Neuron (in vitro differentiated cells): Measurements from ENCODE around the gene PLXNB1.

ENCODE experiments used
- H2AFZ ChIP-seq: one replicate; pipeline ENCODE4 v1.6.1; 2013; ENCODE audit warnings: low read depth, mild to moderate bottlenecking, inconsistent platforms, low read length, moderate library complexity
- H3K27me3 ChIP-seq: one replicate; pipeline ENCODE4 v1.6.1; 2013; ENCODE audit warnings: low read length; ENCODE audit not compliant: insufficient read depth
- H3K36me3 ChIP-seq: one replicate; pipeline ENCODE4 v1.6.1; 2013; ENCODE audit warnings: low read length; ENCODE audit not compliant: insufficient read depth
- H3K4me1 ChIP-seq: one replicate; pipeline ENCODE4 v1.6.1; 2013; ENCODE audit warnings: low read length; ENCODE audit not compliant: insufficient read depth
- H3K4me3 ChIP-seq: 2 replicates; pipeline ENCODE4 v1.5.1; 2013; ENCODE audit warnings: mild to moderate bottlenecking, low read length, moderate library complexity
- H3K9me3 ChIP-seq: one replicate; pipeline ENCODE4 v1.6.1; 2013; ENCODE audit warnings: low read length

The PLXNB1 gene

GRCh38 chr3:48425281-48425812, 4.5 kb downstream of the PLXNB1 start:
- Histone ChIP-seq H2AFZ (no peak overlapping the region), H3K4me1 (peaks cover 37% of the 10 kb centered on the region), H3K9me3 (no peaks in the 10 kb centered on the region), H3K27me3 (no peaks in the 10 kb centered on the region), H3K4me3 (no peak overlapping the region), H3K36me3 (peaks cover 46% of the 10 kb centered on the region)

GRCh38 chr3:48423883-48424695, 5.8 kb downstream of the PLXNB1 start:
- Histone ChIP-seq H3K36me3 (peaks cover 59% of the 10 kb centered on the region), H3K9me3 (no peaks in the 10 kb centered on the region), H3K4me3 (no peak overlapping the region), H2AFZ (no peak overlapping the region), H3K27me3 (no peaks in the 10 kb centered on the region), H3K4me1 (peaks cover 28% of the 10 kb centered on the region)

GRCh38 chr3:48423241-48423882, 6.5 kb downstream of the PLXNB1 start:
- Histone ChIP-seq H3K4me3 (no peak overlapping the region), H2AFZ (no peak overlapping the region), H3K36me3 (peaks cover 66% of the 10 kb centered on the region), H3K27me3 (no peaks in the 10 kb centered on the region), H3K4me1 (peaks cover 27% of the 10 kb centered on the region), H3K9me3 (no peaks in the 10 kb centered on the region)

GRCh38 chr3:48422681-48423080, 7.2 kb downstream of the PLXNB1 start:
- Histone ChIP-seq H3K9me3 (no peaks in the 10 kb centered on the region), H3K4me3 (no peak overlapping the region), H3K27me3 (no peaks in the 10 kb centered on the region), H3K4me1 (peaks cover 20% of the 10 kb centered on the region), H3K36me3 (peaks cover 73% of the 10 kb centered on the region), H2AFZ (no peak overlapping the region)

GRCh38 chr3:48422272-48422671, 7.6 kb downstream of the PLXNB1 start:
- H3K4me3 ChIP-seq, result no peak overlapping the region
- no peaks in the 10 kb centered on the region for H3K27me3 ChIP-seq
- no peaks in the 10 kb centered on the region for H3K9me3 ChIP-seq
- peaks cover 77% of the 10 kb centered on the region for H3K36me3 ChIP-seq
- peaks cover 16% of the 10 kb centered on the region for H3K4me1 ChIP-seq
- H2AFZ ChIP-seq, result no peak overlapping the region

- Histone ChIP-seq H3K4me3 (no peak overlapping the region), H3K36me3 (peaks cover 94% of the 10 kb centered on the region), H2AFZ (no peak overlapping the region), H3K4me1 (peaks cover 2% of the 10 kb centered on the region), H3K9me3 (no peaks in the 10 kb centered on the region), H3K27me3 (no peaks in the 10 kb centered on the region)
These were observed 9.3 kb downstream of the PLXNB1 start for GRCh38 chr3:48420561-48420960.

- Histone ChIP-seq H3K4me1 (no peaks in the 10 kb centered on the region), H3K36me3 (peaks cover 98% of the 10 kb centered on the region)
These were observed 10.3 kb downstream of the PLXNB1 start for GRCh38 chr3:48419597-48419996.

GRCh38 chr3:48419149-48419548, 10.7 kb downstream of the PLXNB1 start:
- Histone ChIP-seq H3K27me3 (no peaks in the 10 kb centered on the region), H3K4me1 (no peaks in the 10 kb centered on the region), H3K36me3 (peaks cover 97% of the 10 kb centered on the region), H2AFZ (no peak overlapping the region), H3K4me3 (no peak overlapping the region), H3K9me3 (no peaks in the 10 kb centered on the region)

More at GRCh38 chr3:48419597-48419996, 10.3 kb downstream of the PLXNB1 start:
- H3K9me3 ChIP-seq, result no peaks in the 10 kb centered on the region
- H2AFZ ChIP-seq, result no peak overlapping the region
- no peaks in the 10 kb centered on the region for H3K27me3 ChIP-seq
- no peak overlapping the region for H3K4me3 ChIP-seq

- H3K27me3 ChIP-seq, result no peaks in the 10 kb centered on the region
- H2AFZ ChIP-seq, result no peak overlapping the region
- H3K9me3 ChIP-seq, result no peaks in the 10 kb centered on the region
- no peak overlapping the region for H3K4me3 ChIP-seq
- peaks cover 97% of the 10 kb centered on the region for H3K36me3 ChIP-seq
- no peaks in the 10 kb centered on the region for H3K4me1 ChIP-seq
These were observed 11.2 kb downstream of the PLXNB1 start for GRCh38 chr3:48418651-48419050.

GRCh38 chr3:48418140-48418539, 11.7 kb downstream of the PLXNB1 start:
- no peak overlapping the region for H3K4me3 ChIP-seq
- no peak overlapping the region for H2AFZ ChIP-seq
- H3K9me3 ChIP-seq, result no peaks in the 10 kb centered on the region
- no peaks in the 10 kb centered on the region for H3K27me3 ChIP-seq
- no peaks in the 10 kb centered on the region for H3K4me1 ChIP-seq
- peaks cover 97% of the 10 kb centered on the region for H3K36me3 ChIP-seq

- Histone ChIP-seq H2AFZ (no peak overlapping the region), H3K4me3 (no peak overlapping the region), H3K36me3 (peaks cover 97% of the 10 kb centered on the region), H3K9me3 (no peaks in the 10 kb centered on the region), H3K4me1 (no peaks in the 10 kb centered on the region), H3K27me3 (no peaks in the 10 kb centered on the region)
These were observed 12.3 kb downstream of the PLXNB1 start for GRCh38 chr3:48417529-48418108.

GRCh38 chr3:48416546-48416945, 13.3 kb downstream of the PLXNB1 start:
- Histone ChIP-seq H3K27me3 (no peaks in the 10 kb centered on the region), H3K9me3 (no peaks in the 10 kb centered on the region), H3K4me1 (no peaks in the 10 kb centered on the region), H3K36me3 (peaks cover 99% of the 10 kb centered on the region), H2AFZ (no peak overlapping the region), H3K4me3 (no peak overlapping the region)

- Histone ChIP-seq H3K36me3 (peaks cover 99% of the 10 kb centered on the region), H3K27me3 (no peaks in the 10 kb centered on the region), H3K4me3 (no peak overlapping the region), H3K4me1 (no peaks in the 10 kb centered on the region), H2AFZ (no peak overlapping the region), H3K9me3 (no peaks in the 10 kb centered on the region)
These were observed 13.8 kb downstream of the PLXNB1 start for GRCh38 chr3:48416091-48416505.
